ENCODE results near the gene KRTAP10-12.

DNA sequence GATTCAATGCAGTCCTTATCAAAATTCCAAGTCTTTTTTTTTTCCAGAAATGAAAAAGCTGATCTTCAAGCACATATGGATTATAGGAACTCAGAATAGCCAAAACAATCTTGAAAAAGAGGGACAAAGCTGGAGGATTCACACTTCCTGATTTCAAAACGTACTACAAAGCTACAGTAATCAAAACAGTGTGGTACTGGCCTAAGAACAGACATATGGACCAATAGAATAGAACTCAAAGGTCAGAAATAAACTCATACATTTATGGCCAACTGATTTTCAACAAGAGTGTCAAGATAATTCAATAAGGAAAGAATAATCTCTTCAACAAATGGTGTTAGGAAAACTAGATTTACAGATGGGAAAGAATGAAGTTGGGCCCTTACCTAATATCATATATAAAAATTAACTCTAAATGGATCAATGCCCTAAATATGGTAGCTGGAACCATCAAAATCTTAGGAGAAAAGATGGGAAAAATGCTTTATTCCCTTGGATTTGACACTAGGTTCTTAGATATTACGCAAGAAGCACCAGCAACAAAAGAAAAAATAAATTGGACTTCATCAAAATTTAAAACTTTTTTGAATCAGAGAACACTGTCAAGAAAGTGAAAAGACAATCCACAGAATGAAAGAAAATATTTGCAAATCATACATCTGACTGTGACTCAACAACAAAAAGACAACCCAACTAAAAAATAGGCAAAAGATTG is 4.0 kb upstream of the KRTAP10-12 start:
- TF ChIP-seq, protein P1, sequence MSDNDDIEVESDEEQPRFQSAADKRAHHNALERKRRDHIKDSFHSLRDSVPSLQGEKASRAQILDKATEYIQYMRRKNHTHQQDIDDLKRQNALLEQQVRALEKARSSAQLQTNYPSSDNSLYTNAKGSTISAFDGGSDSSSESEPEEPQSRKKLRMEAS (IDR thresholded peaks at IDR 0.05; ENCODE audit: low read depth), result no peak
- TF ChIP-seq, protein P2, sequence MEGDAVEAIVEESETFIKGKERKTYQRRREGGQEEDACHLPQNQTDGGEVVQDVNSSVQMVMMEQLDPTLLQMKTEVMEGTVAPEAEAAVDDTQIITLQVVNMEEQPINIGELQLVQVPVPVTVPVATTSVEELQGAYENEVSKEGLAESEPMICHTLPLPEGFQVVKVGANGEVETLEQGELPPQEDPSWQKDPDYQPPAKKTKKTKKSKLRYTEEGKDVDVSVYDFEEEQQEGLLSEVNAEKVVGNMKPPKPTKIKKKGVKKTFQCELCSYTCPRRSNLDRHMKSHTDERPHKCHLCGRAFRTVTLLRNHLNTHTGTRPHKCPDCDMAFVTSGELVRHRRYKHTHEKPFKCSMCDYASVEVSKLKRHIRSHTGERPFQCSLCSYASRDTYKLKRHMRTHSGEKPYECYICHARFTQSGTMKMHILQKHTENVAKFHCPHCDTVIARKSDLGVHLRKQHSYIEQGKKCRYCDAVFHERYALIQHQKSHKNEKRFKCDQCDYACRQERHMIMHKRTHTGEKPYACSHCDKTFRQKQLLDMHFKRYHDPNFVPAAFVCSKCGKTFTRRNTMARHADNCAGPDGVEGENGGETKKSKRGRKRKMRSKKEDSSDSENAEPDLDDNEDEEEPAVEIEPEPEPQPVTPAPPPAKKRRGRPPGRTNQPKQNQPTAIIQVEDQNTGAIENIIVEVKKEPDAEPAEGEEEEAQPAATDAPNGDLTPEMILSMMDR (IDR thresholded peaks at IDR 0.05), result no peak
- TF ChIP-seq TAF1 (IDR thresholded peaks at IDR 0.05; ENCODE audit: borderline replicate concordance, low read depth, low read length) (no peak), MXI1 (IDR thresholded peaks at IDR 0.05; ENCODE audit: low read depth, low read length) (no peak), FOXJ3 (CRISPR knock-in tag; IDR thresholded peaks at IDR 0.05) (no peak), RFX5 (IDR thresholded peaks at IDR 0.05; ENCODE audit: low read length) (no peak), SMC3 (IDR thresholded peaks at IDR 0.05; ENCODE audit: low read depth, low read length) (no peak), EZH2phosphoT487 (IDR thresholded peaks at IDR 0.05; ENCODE audit: borderline replicate concordance, low read depth) (no peak), POLR2AphosphoS5 (IDR thresholded peaks at IDR 0.05; ENCODE audit: low read depth, low read length) (no peak), USF2 (IDR thresholded peaks at IDR 0.05; ENCODE audit: borderline replicate concordance, low read depth, low read length) (no peak)

All from SK-N-SH (cell line).